Loucy (cell line): Measurements from ENCODE around the gene SLC25A42.

Experiments used
- H2AFZ ChIP-seq: fragments of 200-600 bp; sonication (generic); 2 replicates; pipeline ENCODE4 v1.6.0; 2016; ENCODE audit warnings: antibody characterized with exemption, mild to moderate bottlenecking, low read length, moderate library complexity
- H3F3A ChIP-seq: fragments of 200-600 bp; 2 replicates; pipeline ENCODE4 v1.6.0; 2016; ENCODE audit warnings: antibody characterized with exemption, low read depth, mild to moderate bottlenecking
- H3K27me3 ChIP-seq: fragments of 200-600 bp; sonication (generic); 2 replicates; pipeline ENCODE4 v1.6.1; 2014; ENCODE audit warnings: low read length, mild to moderate bottlenecking; ENCODE audit not compliant: insufficient read depth, poor library complexity, severe bottlenecking
- H3K36me3 ChIP-seq: fragments of 200-600 bp; sonication (generic); 2 replicates; pipeline ENCODE4 v1.6.1; 2016; ENCODE audit warnings: low read length; ENCODE audit not compliant: insufficient read depth
- H3K4me1 ChIP-seq: fragments of 200-600 bp; sonication (generic); 2 replicates; pipeline ENCODE4 v1.5.1; 2014; ENCODE audit warnings: low read length, mild to moderate bottlenecking; ENCODE audit not compliant: insufficient read depth, poor library complexity, severe bottlenecking
- H3K4me2 ChIP-seq: fragments of 200-600 bp; sonication (generic); 2 replicates; pipeline ENCODE4 v1.6.0; 2014; ENCODE audit warnings: antibody characterized with exemption, low read length, low read depth, mild to moderate bottlenecking; ENCODE audit not compliant: poor library complexity, severe bottlenecking
- H3K4me3 ChIP-seq: fragments of 200-600 bp; sonication (generic); 2 replicates; pipeline ENCODE4 v1.5.1; 2014; ENCODE audit warnings: low read length, mild to moderate bottlenecking, mixed read lengths; ENCODE audit not compliant: poor library complexity, severe bottlenecking
- H3K79me2 ChIP-seq: fragments of 200-600 bp; sonication (generic); 2 replicates; pipeline ENCODE4 v1.6.1; 2014; ENCODE audit warnings: low read length; ENCODE audit not compliant: insufficient read depth
- H3K9ac ChIP-seq: fragments of 200-600 bp; sonication (generic); 2 replicates; pipeline ENCODE4 v1.6.0; 2014; ENCODE audit warnings: mild to moderate bottlenecking, low read depth, low read length, moderate library complexity; ENCODE audit not compliant: poor library complexity, severe bottlenecking
- H3K9me2 ChIP-seq: fragments of 200-600 bp; sonication (generic); replicated peaks from 2 replicates; pipeline ENCODE4 v1.6.1; 2016; ENCODE audit warnings: low read depth, low read length, mixed read lengths
- H3K9me3 ChIP-seq: fragments of 200-600 bp; sonication (generic); 2 replicates; pipeline ENCODE4 v1.6.1; 2014; ENCODE audit warnings: mild to moderate bottlenecking, antibody characterized with exemption, low read length, low read depth; ENCODE audit not compliant: insufficient read depth
- H4K20me1 ChIP-seq: fragments of 200-600 bp; sonication (generic); 2 replicates; pipeline ENCODE4 v1.6.0; 2014; ENCODE audit warnings: antibody characterized with exemption, low read length, mild to moderate bottlenecking; ENCODE audit not compliant: insufficient read depth, poor library complexity, severe bottlenecking
- CTCF ChIP-seq: fragments of 200-600 bp; sonication (generic); conservative IDR thresholded peaks from 2 replicates; pipeline ENCODE4 v1.5.1; 2014; ENCODE audit warnings: mild to moderate bottlenecking, antibody characterized with exemption, low read length
- EZH2phosphoT487 ChIP-seq: fragments of 200-600 bp; IDR thresholded peaks from 2 replicates; pipeline ENCODE4 v1.6.1; 2018; ENCODE audit warnings: antibody characterized with exemption, mild to moderate bottlenecking, moderate library complexity, borderline replicate concordance

The SLC25A42 gene

GRCh38 chr19:19151418-19151817, 87.6 kb downstream of the SLC25A42 start:
- Histone ChIP-seq H3K36me3 (no peaks in the 10 kb centered on the region), H3K9me2 (no peaks in the 10 kb centered on the region), H3K4me3 (no peak overlapping the region), H3K4me1 (no peaks in the 10 kb centered on the region), H3K27me3 (no peaks in the 10 kb centered on the region), H2AFZ (no peak overlapping the region), H3K4me2 (no peak overlapping the region), H4K20me1 (no peaks in the 10 kb centered on the region), H3K9me3 (no peaks in the 10 kb centered on the region), H3K79me2 (no peaks in the 10 kb centered on the region), H3K9ac (no peak overlapping the region), H3F3A (no peaks in the 10 kb centered on the region)
- TF ChIP-seq EZH2phosphoT487 (no peak), CTCF (no peak)

GRCh38 chr19:19152668-19153384, 89.0 kb downstream of the SLC25A42 start:
- H3K36me3 ChIP-seq, result no peaks in the 10 kb centered on the region
- no peaks in the 10 kb centered on the region for H3F3A ChIP-seq
- no peaks in the 10 kb centered on the region for H3K4me1 ChIP-seq
- H3K9me3 ChIP-seq, result no peaks in the 10 kb centered on the region
- H4K20me1 ChIP-seq, result no peaks in the 10 kb centered on the region
- no peak overlapping the region for H3K4me3 ChIP-seq
- H3K9ac ChIP-seq, result no peak overlapping the region
- no peaks in the 10 kb centered on the region for H3K9me2 ChIP-seq
- no peaks in the 10 kb centered on the region for H3K27me3 ChIP-seq
- H3K4me2 ChIP-seq, result no peak overlapping the region
- no peak for TF ChIP-seq EZH2phosphoT487
- TF ChIP-seq CTCF, result no peak
- no peak overlapping the region for H2AFZ ChIP-seq
- no peaks in the 10 kb centered on the region for H3K79me2 ChIP-seq

- Histone ChIP-seq H3F3A (no peaks in the 10 kb centered on the region), H3K4me2 (no peak overlapping the region), H3K79me2 (no peaks in the 10 kb centered on the region), H3K9ac (no peak overlapping the region), H3K9me2 (no peaks in the 10 kb centered on the region), H3K4me1 (no peaks in the 10 kb centered on the region), H2AFZ (no peak overlapping the region), H4K20me1 (no peaks in the 10 kb centered on the region), H3K27me3 (no peaks in the 10 kb centered on the region), H3K9me3 (no peaks in the 10 kb centered on the region), H3K4me3 (no peak overlapping the region), H3K36me3 (no peaks in the 10 kb centered on the region)
- no peak for TF ChIP-seq EZH2phosphoT487
- TF ChIP-seq CTCF, result no peak
These were observed 91.1 kb downstream of the SLC25A42 start for GRCh38 chr19:19154768-19155494.
